PFSK-1 (cell line): ENCODE data around the gene SNX17.

Source experiments
- FOXP2 ChIP-seq: optimal IDR thresholded peaks from 2 replicates; pipeline ENCODE3; 2011; ENCODE audit warnings: borderline replicate concordance, control low read depth, inconsistent platforms; ENCODE audit not compliant: insufficient read depth; ENCODE audit errors: extremely low read length, extremely low read depth
- POLR2AphosphoS5 ChIP-seq: IDR thresholded peaks from 2 replicates; pipeline ENCODE4 v1.6.1; 2012; ENCODE audit warnings: low read depth, mild to moderate bottlenecking, control low read depth, low read length, moderate library complexity
- REST ChIP-seq, 2 experiments: IDR thresholded peaks; 2 replicates each; pipeline versions ENCODE4 v1.6.1 to v1.8.0; 2011 to 2012; ENCODE audit warnings: low read depth in 2 of 2, low read length in 2 of 2, control low read depth in 1 of 2, inconsistent platforms in 1 of 2, mild to moderate bottlenecking in 1 of 2, moderate library complexity in 1 of 2; ENCODE audit not compliant: insufficient read depth in 1 of 2
- SIN3A ChIP-seq: IDR thresholded peaks from 2 replicates; pipeline ENCODE4 v1.6.1; 2012; ENCODE audit warnings: mild to moderate bottlenecking, low read length, moderate library complexity, borderline replicate concordance; ENCODE audit not compliant: insufficient read depth
- TAF1 ChIP-seq: IDR thresholded peaks from 2 replicates; pipeline ENCODE4 v1.6.1; 2012; ENCODE audit warnings: low read length, control low read depth, borderline replicate concordance; ENCODE audit not compliant: insufficient read depth

Gene SNX17

GRCh38 chr2:27350106-27350693 is 20.2 kb upstream of the SNX17 start:
- TF ChIP-seq REST (IDR thresholded peaks at IDR 0.05; ENCODE audit: insufficient read depth in 1 of 2, low read depth in 2 of 2, low read length in 2 of 2) (no peak), POLR2AphosphoS5 (no peak), FOXP2 (no peak)

GRCh38 chr2:27351802-27352598 is 18.4 kb upstream of the SNX17 start:
- TF ChIP-seq SIN3A (no peak), REST (IDR thresholded peaks at IDR 0.05; ENCODE audit: insufficient read depth in 1 of 2, low read depth in 2 of 2, low read length in 2 of 2) (no peak), TAF1 (no peak), FOXP2 (no peak), POLR2AphosphoS5 (no peak)

DNA sequence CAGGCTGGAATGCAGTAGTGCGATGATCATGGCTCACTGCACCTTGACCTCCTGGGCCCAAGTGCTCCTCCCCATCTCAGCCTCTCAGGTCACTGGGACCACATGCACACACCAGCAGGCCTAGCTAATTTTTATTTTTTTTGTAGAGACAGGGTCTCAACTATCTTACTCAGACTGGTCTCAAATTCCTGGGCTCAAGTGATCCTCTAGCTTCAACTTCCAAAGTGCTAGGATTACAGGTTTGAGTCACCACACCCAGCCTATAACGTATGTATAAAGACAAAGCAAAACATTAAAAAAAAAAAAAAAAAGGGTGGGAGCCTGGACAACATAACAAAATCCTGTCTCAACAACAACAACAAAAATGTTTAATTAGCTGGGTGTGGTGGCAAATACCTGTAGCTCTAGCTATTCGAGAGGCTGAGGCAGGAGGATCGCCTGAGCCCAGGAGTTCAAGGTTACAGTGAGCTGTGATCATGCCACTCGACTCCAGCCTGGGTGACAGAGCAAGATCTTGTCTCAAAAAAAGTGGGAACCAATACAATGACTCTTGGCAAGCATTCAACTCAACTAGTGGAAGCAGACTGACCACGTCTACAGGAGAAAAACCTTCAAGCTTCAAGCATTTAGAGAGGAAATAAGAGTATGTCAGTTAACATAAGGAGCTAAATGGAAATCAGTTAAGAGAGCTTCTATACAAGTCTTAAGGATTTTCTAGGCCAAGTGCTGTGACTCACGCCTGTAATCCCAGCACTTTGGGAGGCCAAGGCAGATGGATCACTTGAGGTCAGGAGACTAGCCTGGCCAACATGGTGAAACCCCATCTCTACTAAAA is 16.4 kb upstream of the SNX17 start:
- TF ChIP-seq POLR2AphosphoS5: no peak
- no peak for TF ChIP-seq FOXP2
- no peak for TF ChIP-seq TAF1
- no peak for TF ChIP-seq SIN3A
- TF ChIP-seq REST (IDR thresholded peaks at IDR 0.05; ENCODE audit: insufficient read depth in 1 of 2, low read depth in 2 of 2, low read length in 2 of 2): no peak

DNA sequence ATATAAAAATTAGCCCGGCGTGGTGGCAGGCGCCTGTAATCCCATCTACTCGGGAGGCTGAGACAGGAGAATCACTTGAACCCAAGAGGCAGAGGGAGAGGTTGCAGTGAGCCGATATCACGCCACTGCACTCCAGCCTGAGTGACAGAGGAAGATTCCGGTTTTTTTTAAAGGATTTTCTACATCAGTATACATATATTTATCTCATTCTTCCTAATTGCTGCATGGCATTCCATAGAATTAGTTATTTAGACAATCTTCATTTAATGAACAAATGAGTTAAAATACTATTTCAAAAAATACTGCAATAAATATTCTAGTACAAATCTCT is 15.9 kb upstream of the SNX17 start:
- TF ChIP-seq TAF1: no peak
- no peak for TF ChIP-seq POLR2AphosphoS5

DNA sequence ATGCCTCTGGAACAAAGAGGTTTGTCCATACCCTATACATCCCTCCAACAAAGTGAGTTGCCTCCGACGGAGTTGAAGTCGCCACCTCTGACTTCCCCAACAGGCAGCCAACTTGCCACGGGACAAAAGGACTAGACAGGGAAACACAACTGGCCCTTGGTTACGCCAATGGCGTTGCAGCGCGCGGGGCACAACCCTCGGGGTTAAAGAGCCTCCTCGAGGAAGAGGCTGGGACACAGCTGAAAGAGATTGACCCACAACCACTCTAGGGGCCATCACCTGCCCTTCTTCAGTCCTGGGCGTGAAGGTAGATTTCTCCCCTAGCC is 14.4 kb upstream of the SNX17 start:
- no peak for TF ChIP-seq REST (IDR thresholded peaks at IDR 0.05; ENCODE audit: insufficient read depth in 1 of 2, low read depth in 2 of 2, low read length in 2 of 2)
- no peak for TF ChIP-seq POLR2AphosphoS5
- peak; percentile 76; the same call in 1 of the 2 replicates for TF ChIP-seq SIN3A
- peak; percentile 56; the same call in 1 of the 2 replicates for TF ChIP-seq TAF1
- TF ChIP-seq FOXP2: no peak
